Measurements from ENCODE around the gene TMEM94.

The TMEM94 gene

DNA sequence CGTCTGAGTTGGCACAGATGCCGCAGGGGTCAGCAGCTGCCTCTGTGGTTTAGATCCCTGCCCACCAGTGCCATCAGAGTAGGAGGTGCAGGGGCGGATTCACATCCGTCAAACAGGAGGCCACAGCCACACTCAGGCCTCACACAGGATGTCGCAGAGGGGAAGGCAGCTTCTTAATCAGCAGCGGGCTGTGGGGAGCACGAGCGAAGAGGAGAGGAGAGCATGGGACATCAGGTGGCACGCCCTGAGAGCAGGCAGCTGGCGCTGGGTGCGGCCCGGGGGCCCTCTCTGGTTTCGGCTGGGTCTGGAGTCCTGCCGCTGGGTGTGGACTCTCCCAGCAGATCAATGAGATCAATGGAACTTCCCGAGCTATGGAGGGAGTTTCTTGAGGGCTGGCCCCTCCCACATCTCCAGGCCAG is 78.7 kb downstream of the TMEM94 start:
- no peak for DNase-seq (ENCODE audit: low spot score in 2 of 2)
- H3K4me3 ChIP-seq: no peak overlapping the region
- in situ Hi-C loops (cut with MboI; ENCODE audit: low sequenced_read_pairs): no loop called here

DNA sequence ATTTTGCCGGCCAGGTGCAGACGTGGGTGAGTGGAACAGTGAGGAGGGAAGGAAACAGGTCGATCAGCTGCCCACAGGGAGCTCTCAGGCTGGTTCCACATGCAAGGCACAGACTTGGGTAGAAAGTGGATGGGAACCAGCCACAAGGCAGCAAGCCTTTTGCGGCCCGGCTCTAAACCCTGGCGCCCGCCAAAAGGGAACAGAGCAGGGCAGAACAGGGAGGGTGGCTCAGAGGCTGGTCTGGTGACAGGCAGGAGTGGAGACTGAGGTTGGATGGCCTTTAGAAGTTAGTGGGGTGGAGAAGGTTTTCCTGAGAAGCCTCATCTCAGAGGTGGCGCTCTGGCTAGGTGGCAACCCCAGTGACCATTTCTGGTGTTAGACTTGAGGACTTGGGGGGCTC is 79.4 kb downstream of the TMEM94 start:
- no peaks in the 10 kb centered on the region for H3K9me3 ChIP-seq
- H3K4me1 ChIP-seq: peaks cover 4% of the 10 kb centered on the region; the same call in 1 of the 2 replicates
- H3K27me3 ChIP-seq (ENCODE audit: low read depth): no peaks in the 10 kb centered on the region
- H3K36me3 ChIP-seq (replicated peaks): peaks cover 6% of the 10 kb centered on the region
- no peak overlapping the region for H3K4me3 ChIP-seq
- in situ Hi-C loops (cut with MboI; ENCODE audit: low sequenced_read_pairs): no loop called here
- DNase-seq (ENCODE audit: low spot score in 2 of 2): no peak

More for the DNA sequence above, 78.7 kb downstream of the TMEM94 start:
- Histone ChIP-seq H3K27me3 (ENCODE audit: low read depth) (no peaks in the 10 kb centered on the region), H3K4me1 (peaks cover 4% of the 10 kb centered on the region; the same call in 1 of the 2 replicates), H3K9me3 (no peaks in the 10 kb centered on the region), H3K36me3 (replicated peaks) (peaks cover 6% of the 10 kb centered on the region)

DNA sequence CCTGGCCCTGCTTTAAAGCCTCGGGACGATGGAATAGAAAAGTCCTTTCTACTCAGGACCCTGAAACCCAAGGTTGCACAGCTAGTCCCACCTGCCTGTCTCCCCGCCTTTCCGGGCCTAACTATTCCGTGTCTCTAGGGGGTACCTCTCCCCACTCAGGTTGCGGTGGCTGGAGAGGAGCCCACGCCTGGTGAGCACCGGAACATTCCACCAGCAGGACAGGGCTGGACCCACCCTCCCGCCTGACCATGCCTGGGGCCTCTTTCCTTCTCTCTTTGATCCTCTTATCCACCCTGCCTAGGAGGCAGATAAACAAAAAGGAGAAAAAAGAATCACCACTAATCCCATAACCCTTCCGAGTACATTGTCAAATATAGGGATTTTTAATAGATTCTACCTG is 79.9 kb downstream of the TMEM94 start:
- H3K27me3 ChIP-seq (ENCODE audit: low read depth): no peaks in the 10 kb centered on the region
- no peak for DNase-seq (ENCODE audit: low spot score in 2 of 2)
- peaks cover 4% of the 10 kb centered on the region; the same call in 1 of the 2 replicates for H3K4me1 ChIP-seq
- H3K4me3 ChIP-seq: no peak overlapping the region
- no peaks in the 10 kb centered on the region for H3K9me3 ChIP-seq
- in situ Hi-C loops (cut with MboI; ENCODE audit: low sequenced_read_pairs): no loop called here
- peaks cover 6% of the 10 kb centered on the region for H3K36me3 ChIP-seq (replicated peaks)

DNA sequence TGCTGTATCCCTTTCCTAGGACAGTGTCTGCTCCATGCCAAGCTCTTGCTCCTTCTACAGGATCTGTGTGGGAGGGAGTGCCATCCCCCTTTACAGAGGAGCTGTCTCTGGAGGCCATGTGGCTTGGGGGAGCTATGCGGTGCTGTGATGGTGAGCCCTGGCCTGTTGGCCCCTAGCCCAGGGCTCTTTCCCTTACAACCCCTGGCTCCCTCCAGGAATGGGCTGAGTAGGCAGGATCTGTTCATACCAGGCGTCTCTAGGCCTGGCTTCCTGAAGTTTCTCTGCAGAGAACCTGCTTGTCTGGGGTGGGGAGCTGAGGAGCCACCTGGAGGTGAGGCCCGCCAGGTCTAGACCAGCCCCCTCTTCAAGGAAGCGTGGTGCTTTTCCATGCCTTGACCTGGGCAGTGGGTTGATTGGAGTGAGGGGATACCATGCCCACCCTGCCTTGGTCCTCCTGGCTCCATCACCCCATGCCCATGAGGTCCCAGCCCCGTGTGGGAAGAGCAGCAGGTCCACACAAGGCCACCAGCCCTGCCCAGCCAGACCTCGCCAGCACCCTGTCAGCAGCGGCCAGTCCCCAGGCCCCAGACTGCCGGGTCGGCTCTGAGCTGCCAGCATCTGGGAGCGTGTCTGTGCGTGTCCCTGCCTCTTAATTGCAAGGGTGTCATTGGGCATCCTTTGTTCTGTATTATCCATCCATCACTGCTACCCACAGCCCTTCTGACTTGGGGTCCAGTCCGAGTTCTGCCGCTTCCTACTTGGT is 83.7 kb downstream of the TMEM94 start:
- no peaks in the 10 kb centered on the region for H3K27me3 ChIP-seq (ENCODE audit: low read depth)
- in situ Hi-C loops (cut with MboI; ENCODE audit: low sequenced_read_pairs): no loop called here
- no peak overlapping the region for H3K4me3 ChIP-seq
- no peaks in the 10 kb centered on the region for H3K36me3 ChIP-seq (replicated peaks)
- peaks cover 4% of the 10 kb centered on the region; the same call in 1 of the 2 replicates for H3K4me1 ChIP-seq
- no peak for DNase-seq (ENCODE audit: low spot score in 2 of 2)
- no peaks in the 10 kb centered on the region for H3K9me3 ChIP-seq

DNA sequence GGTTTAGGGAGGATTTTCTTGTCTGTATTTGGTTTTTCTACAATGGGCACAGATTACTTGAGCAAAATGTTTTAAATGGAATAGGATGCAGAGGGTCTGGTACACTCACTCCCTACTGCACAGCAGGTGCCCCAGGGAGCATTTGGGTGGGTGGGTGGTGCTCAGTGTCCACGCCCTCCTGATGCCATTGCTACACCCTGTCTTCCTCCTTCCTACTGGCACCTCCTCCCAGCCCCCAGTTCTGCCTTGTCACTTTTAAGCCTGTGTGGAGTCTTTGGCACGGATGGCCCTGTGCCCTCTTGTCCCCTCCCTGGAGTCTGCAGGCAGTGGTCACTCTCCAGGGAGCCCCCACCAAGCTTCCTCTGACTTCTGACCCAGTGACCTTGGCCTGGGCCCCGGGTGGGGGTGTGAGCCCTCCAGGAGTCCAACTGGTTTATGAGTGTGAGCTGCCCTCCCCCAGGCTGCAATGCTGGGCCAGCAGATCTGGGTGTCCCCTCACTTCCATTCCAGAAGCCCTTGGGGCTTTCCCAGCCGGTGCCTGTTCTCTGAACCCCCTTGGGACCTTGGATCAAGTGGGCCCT is 84.6 kb downstream of the TMEM94 start:
- Histone ChIP-seq H3K27me3 (ENCODE audit: low read depth) (no peaks in the 10 kb centered on the region), H3K4me1 (peaks cover 4% of the 10 kb centered on the region; the same call in 1 of the 2 replicates), H3K36me3 (replicated peaks) (no peaks in the 10 kb centered on the region), H3K9me3 (no peaks in the 10 kb centered on the region), H3K4me3 (no peak overlapping the region)
- DNase-seq (ENCODE audit: low spot score in 2 of 2): no peak
- in situ Hi-C loops (cut with MboI; ENCODE audit: low sequenced_read_pairs): no loop called here

DNA sequence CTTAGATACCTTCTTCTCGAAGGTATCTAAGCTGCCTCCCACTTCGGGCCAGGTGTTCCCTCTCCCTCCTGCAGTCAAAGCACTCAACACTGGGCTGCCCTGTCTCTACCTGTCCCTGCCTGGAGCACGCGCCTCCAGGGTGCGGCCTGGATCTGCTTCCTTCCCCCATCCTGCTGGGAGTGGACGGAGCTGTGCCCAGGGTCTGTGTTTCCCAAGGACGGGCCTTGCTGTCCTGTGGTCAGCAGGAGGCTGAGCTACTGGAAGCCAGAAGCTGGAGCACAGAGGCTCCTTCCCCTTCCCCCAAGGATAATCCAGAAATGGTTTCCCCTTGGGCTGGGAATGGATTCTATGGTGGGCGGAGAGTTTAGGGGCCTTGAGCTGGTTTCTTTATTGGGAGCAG is 85.8 kb downstream of the TMEM94 start:
- Histone ChIP-seq H3K9me3 (no peaks in the 10 kb centered on the region), H3K4me1 (no peaks in the 10 kb centered on the region), H3K4me3 (no peak overlapping the region), H3K27me3 (ENCODE audit: low read depth) (no peaks in the 10 kb centered on the region), H3K36me3 (replicated peaks) (no peaks in the 10 kb centered on the region)
- DNase-seq (ENCODE audit: low spot score in 2 of 2): no peak
- in situ Hi-C loops (cut with MboI; ENCODE audit: low sequenced_read_pairs): no loop called here

DNA sequence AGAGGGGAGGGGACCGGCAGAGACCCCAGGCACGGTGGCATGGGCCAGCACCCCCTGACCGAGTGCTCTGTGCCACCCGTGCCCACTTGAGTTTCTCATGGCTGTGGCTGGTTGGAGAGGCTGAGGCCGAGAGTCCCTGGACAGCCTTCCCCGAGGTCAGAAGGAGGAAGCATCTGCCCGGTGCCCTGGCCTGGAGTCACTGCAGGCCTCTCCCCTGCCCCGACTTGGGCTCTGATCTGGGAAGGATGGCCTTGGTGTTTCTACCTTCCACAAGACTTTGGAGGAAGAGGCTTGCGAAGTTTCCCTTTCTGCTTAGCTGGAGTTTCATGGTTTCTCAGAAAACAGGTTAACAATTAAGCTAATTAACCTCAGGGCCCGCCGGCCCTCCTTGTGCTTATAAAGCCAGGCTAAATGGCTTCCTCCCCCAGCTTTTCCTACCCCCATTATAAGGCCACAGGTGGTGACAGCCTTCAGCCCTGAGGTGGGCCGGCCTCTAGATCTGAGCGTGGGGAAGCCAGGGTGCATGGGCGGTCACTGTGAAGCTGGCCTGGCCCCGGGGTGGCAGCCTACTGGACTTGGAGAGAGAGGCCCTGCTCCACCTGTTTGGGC is 86.4 kb downstream of the TMEM94 start:
- Histone ChIP-seq H3K27me3 (ENCODE audit: low read depth) (no peaks in the 10 kb centered on the region), H3K4me1 (no peaks in the 10 kb centered on the region), H3K36me3 (replicated peaks) (no peaks in the 10 kb centered on the region), H3K9me3 (no peaks in the 10 kb centered on the region), H3K4me3 (no peak overlapping the region)
- DNase-seq (ENCODE audit: low spot score in 2 of 2): no peak
- in situ Hi-C loops (cut with MboI; ENCODE audit: low sequenced_read_pairs): no loop called here

DNA sequence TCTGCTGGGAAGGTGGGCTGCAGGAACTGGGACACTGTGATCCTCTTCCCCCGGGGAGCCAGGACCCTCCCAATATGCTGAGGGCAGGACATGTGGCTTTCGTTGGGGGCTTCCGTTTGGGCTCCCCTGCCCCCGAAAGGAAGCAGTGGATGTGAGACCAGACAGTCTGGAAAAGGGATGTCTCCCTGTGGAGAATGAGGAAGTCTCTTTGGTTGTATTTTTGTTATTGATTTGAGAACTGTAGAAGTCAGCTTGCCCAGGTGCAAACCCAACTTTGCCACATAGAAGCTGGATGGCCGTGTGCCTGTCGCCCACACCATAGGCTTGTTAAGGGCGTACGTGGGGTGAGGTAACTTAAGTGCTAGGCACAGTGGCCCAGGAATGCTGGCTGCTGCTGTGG is 87.8 kb downstream of the TMEM94 start:
- DNase-seq (ENCODE audit: low spot score in 2 of 2): no peak
- H3K27me3 ChIP-seq (ENCODE audit: low read depth): no peaks in the 10 kb centered on the region
- H3K4me3 ChIP-seq: no peak overlapping the region
- H3K36me3 ChIP-seq (replicated peaks): no peaks in the 10 kb centered on the region
- in situ Hi-C loops (cut with MboI; ENCODE audit: low sequenced_read_pairs): no loop called here
- no peaks in the 10 kb centered on the region for H3K9me3 ChIP-seq
- H3K4me1 ChIP-seq: no peaks in the 10 kb centered on the region

DNA sequence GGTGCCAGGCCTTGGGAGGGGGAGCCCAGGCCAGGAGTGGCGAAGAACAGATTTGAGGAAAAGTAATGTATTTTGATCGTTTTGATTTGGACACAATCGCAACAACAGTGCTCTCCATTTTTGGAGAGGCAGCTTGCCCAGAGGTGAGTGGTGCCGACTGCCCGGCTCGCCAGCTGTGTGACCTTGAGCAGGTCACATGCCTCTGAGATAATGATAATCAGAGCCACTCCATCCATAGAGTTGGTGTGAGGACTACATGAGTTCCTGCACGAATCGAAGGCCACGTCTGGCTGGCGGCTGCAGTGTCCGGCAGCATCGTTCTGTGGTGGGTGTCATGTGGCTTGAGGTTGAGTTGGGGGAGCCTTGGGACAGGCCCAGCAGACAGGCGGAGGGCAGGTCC is 89.7 kb downstream of the TMEM94 start:
- no peak overlapping the region for H3K4me3 ChIP-seq
- H3K36me3 ChIP-seq (replicated peaks): no peaks in the 10 kb centered on the region
- H3K4me1 ChIP-seq: no peaks in the 10 kb centered on the region
- H3K9me3 ChIP-seq: no peaks in the 10 kb centered on the region
- H3K27me3 ChIP-seq (ENCODE audit: low read depth): no peaks in the 10 kb centered on the region
- no peak for DNase-seq (ENCODE audit: low spot score in 2 of 2)
- in situ Hi-C loops (cut with MboI; ENCODE audit: low sequenced_read_pairs): no loop called here

DNA sequence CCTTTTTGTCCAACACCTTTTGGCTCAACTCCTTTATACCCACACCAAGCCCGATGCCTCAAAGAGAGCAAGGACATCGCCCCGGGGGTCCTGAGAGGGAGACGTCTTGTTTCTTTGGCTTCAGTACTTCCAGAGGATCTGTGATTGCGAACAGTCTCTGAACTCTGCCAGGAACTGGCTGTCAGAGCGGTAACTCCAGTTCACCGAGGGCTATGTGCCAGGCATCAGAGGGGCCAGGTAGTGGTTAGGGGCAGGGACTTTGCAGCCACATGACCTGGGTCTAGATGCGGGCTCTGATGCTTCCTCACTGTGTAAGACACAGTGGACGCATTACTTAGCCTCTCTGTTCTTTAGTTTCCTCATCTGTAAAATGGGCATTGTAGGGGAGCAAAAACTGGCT is 90.7 kb downstream of the TMEM94 start:
- Histone ChIP-seq H3K4me3 (no peak overlapping the region), H3K4me1 (no peaks in the 10 kb centered on the region), H3K36me3 (replicated peaks) (no peaks in the 10 kb centered on the region), H3K9me3 (no peaks in the 10 kb centered on the region), H3K27me3 (ENCODE audit: low read depth) (no peaks in the 10 kb centered on the region)
- DNase-seq (ENCODE audit: low spot score in 2 of 2): no peak
- in situ Hi-C loops (cut with MboI; ENCODE audit: low sequenced_read_pairs): no loop called here

DNA sequence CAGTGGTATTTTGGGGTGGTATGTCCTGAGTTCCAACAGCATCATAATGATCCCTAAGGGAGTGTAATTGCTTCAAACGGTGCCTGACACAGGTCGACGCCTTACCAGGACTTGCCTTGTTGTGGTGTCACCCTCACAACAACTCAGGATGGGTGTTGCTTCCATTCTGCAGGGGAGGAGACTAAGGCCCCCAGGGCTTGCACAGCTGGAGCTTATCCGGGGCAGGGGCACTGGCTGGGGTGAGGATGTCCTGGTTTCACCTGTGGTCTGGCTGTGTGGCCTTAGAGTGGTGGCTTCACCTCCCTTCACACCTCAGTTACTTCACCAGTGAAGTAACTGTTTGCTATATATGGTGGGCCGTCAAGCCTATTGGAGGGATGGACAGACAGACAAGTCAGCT is 92.4 kb downstream of the TMEM94 start:
- Histone ChIP-seq H3K36me3 (replicated peaks) (no peaks in the 10 kb centered on the region), H3K4me1 (no peaks in the 10 kb centered on the region), H3K9me3 (no peaks in the 10 kb centered on the region), H3K27me3 (ENCODE audit: low read depth) (no peaks in the 10 kb centered on the region), H3K4me3 (no peak overlapping the region)
- in situ Hi-C loops (cut with MboI; ENCODE audit: low sequenced_read_pairs): no loop called here
- DNase-seq (ENCODE audit: low spot score in 2 of 2): no peak

All from HAP-1 (cell line).